Progenitor cell of endocrine pancreas (in vitro differentiated cells): ENCODE results near the gene EEIG1. TPM values are rescaled to one million over a fixed set of nuclear protein-coding genes. Genes with fewer than 3 reads are reported as not detected.

Experiments used
- DNase-seq: peaks from one replicate; pipeline ENCODE4 v3.0.0; 2021; ENCODE audit warnings: low spot score; ENCODE audit not compliant: unreplicated experiment
- H3K27ac Mint-ChIP-seq: 2 replicates; pipeline ENCODE4 v1.8.0; 2021; ENCODE audit warnings: mild to moderate bottlenecking, moderate library complexity, mixed read lengths
- H3K27me3 Mint-ChIP-seq: 2 replicates; pipeline ENCODE4 v1.8.0; 2021; ENCODE audit warnings: mixed read lengths
- H3K36me3 Mint-ChIP-seq: 2 replicates; pipeline ENCODE4 v1.8.0; 2022; ENCODE audit warnings: mixed read lengths; ENCODE audit not compliant: insufficient read depth
- H3K4me1 Mint-ChIP-seq: 2 replicates; pipeline ENCODE4 v1.8.0; 2021; ENCODE audit warnings: low read depth, mixed read lengths
- H3K4me3 Mint-ChIP-seq: 2 replicates; pipeline ENCODE4 v1.8.0; 2021; ENCODE audit warnings: low read depth, mild to moderate bottlenecking, moderate library complexity, mixed read lengths
- H3K9me3 Mint-ChIP-seq: 2 replicates; pipeline ENCODE4 v1.8.0; 2021; ENCODE audit warnings: low read depth, mixed read lengths
- total RNA-seq: library from RNA; stranded (reverse); gene quantifications from 2 replicates; pipeline ENCODE4 v1.2.1, GENCODE V29; 2021
- TF ChIP-seq, protein P1 (sequence below): fragments of 200-600 bp; sonication (generic); IDR thresholded peaks from one replicate; pipeline ENCODE4 v1.5.0; 2021; ENCODE audit warnings: antibody characterized with exemption, mild to moderate bottlenecking; ENCODE audit not compliant: unreplicated experiment

EEIG1 gene
- total RNA-seq, 1 donor from 2014 or later: 48.2 TPM

DNA sequence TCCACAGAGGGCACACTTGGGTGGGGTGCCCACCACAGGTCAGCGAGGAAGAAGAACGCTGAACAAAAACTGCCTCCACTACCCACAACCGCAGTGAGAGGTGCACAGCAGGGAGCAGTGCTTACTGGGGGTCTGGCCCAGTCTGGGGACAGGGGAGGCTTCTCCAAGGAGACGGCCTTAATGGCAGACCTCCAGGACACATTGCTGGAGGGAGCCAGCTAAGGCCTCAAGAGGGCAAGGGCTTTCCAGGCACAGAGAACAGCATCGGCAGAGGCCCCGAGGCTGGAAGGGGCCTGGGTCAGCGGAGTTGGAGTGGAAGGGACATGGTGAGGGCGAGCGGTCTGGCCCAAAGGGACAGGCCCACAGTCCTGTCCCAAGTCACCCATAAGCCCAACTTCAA lies 34.8 kb downstream of the EEIG1 start:
- H3K27ac Mint-ChIP-seq: no peak overlapping the region
- no peak for DNase-seq
- H3K4me3 Mint-ChIP-seq: no peak overlapping the region
- peaks cover 14% of the 10 kb centered on the region for H3K4me1 Mint-ChIP-seq
- no peaks in the 10 kb centered on the region for H3K27me3 Mint-ChIP-seq
- peaks cover 11% of the 10 kb centered on the region for H3K36me3 Mint-ChIP-seq
- no peaks in the 10 kb centered on the region for H3K9me3 Mint-ChIP-seq
- TF ChIP-seq, protein P1, sequence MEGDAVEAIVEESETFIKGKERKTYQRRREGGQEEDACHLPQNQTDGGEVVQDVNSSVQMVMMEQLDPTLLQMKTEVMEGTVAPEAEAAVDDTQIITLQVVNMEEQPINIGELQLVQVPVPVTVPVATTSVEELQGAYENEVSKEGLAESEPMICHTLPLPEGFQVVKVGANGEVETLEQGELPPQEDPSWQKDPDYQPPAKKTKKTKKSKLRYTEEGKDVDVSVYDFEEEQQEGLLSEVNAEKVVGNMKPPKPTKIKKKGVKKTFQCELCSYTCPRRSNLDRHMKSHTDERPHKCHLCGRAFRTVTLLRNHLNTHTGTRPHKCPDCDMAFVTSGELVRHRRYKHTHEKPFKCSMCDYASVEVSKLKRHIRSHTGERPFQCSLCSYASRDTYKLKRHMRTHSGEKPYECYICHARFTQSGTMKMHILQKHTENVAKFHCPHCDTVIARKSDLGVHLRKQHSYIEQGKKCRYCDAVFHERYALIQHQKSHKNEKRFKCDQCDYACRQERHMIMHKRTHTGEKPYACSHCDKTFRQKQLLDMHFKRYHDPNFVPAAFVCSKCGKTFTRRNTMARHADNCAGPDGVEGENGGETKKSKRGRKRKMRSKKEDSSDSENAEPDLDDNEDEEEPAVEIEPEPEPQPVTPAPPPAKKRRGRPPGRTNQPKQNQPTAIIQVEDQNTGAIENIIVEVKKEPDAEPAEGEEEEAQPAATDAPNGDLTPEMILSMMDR: no peak

DNA sequence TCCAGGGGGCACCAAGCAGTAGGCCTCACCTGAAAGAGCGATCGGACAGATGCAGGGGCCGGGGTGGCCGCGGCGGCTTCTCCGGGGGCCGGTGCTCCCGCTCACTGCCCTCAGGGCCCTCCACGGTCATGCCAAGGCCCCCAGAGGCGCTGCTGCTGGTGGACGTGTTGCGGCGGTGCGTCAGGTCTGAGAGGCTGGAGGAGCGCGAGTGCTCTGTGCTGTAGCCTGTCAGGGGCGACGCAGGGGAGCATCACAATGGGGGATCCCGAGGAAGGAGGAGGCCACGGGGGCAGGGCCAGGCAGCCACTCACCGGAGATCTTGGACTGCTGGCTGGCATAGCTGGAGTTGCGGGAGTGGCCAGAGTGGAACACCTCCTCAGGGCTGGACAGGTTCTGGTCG lies 35.5 kb downstream of the EEIG1 start:
- Mint-ChIP-seq H3K9me3 (no peaks in the 10 kb centered on the region), H3K27ac (no peak overlapping the region), H3K4me3 (no peak overlapping the region), H3K4me1 (peaks cover 9% of the 10 kb centered on the region), H3K27me3 (no peaks in the 10 kb centered on the region), H3K36me3 (peaks cover 12% of the 10 kb centered on the region)
- TF ChIP-seq, protein P1: no peak
- no peak for DNase-seq

- H3K36me3 Mint-ChIP-seq: peaks cover 13% of the 10 kb centered on the region
- no peak overlapping the region for H3K27ac Mint-ChIP-seq
- H3K27me3 Mint-ChIP-seq: no peaks in the 10 kb centered on the region
- no peak overlapping the region for H3K4me3 Mint-ChIP-seq
- DNase-seq: no peak
- TF ChIP-seq, protein P1: no peak
- peaks cover 7% of the 10 kb centered on the region for H3K4me1 Mint-ChIP-seq
- no peaks in the 10 kb centered on the region for H3K9me3 Mint-ChIP-seq
Observed at GRCh38 chr9:127944586-127945218, 36.1 kb downstream of the EEIG1 start.

- peak; percentile 58 for DNase-seq
- Mint-ChIP-seq H3K4me1 (peaks cover 7% of the 10 kb centered on the region), H3K4me3 (no peak overlapping the region), H3K9me3 (no peaks in the 10 kb centered on the region), H3K27ac (peak overlapping the region; percentile 64), H3K36me3 (peaks cover 13% of the 10 kb centered on the region), H3K27me3 (no peaks in the 10 kb centered on the region)
- TF ChIP-seq, protein P1: peak; percentile 76
Observed at GRCh38 chr9:127943731-127944144, 37.1 kb downstream of the EEIG1 start.

DNA sequence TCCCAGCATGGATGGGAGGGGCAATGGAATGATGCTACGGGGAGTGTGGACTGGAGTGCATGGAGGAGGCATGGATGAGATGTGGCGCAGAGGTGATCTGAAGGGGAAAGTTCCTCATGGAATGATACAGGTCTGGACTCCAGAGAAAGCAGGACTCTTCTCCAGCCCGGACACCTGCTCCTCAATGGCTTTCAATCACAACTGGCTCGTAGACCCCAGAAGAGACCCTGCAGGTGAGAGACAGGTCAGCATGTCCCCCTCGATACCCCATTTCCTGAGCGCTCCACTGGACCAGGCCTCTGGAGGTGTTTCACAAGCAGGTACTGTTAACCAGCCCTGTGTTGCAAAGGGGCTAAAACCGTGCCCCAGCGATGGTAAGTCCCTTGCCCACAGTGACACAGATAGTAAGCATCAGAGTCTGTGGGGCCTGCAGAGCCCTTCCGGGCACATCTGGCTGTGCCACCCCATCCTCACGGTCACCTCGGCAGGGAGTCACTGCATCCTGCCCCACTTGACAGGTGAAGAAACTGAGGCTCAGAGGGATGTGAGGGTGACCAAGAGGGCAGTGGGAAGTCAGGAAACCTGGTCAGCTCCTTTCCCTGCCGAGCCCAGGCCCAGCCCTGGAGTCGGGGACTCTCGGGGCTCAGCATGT lies 37.7 kb downstream of the EEIG1 start:
- TF ChIP-seq, protein P1: no peak

More for the DNA sequence above, 37.7 kb downstream of the EEIG1 start:
- no peak overlapping the region for H3K27ac Mint-ChIP-seq
- H3K4me1 Mint-ChIP-seq: peaks cover 7% of the 10 kb centered on the region
- H3K36me3 Mint-ChIP-seq: peaks cover 12% of the 10 kb centered on the region
- H3K27me3 Mint-ChIP-seq: no peaks in the 10 kb centered on the region
- H3K9me3 Mint-ChIP-seq: no peaks in the 10 kb centered on the region
- H3K4me3 Mint-ChIP-seq: no peak overlapping the region
- DNase-seq: no peak
